Muscle layer of colon (tissue), 2 donors: ENCODE results near the gene ZNF385B.

Experiments used
- H3K27ac ChIP-seq: one replicate; pipeline ENCODE4 v1.7.0; 2013; ENCODE audit warnings: low read depth, mild to moderate bottlenecking, low read length, moderate library complexity
- H3K27me3 ChIP-seq, 2 donors: one replicate each; pipeline ENCODE4 v1.7.0; 2013; ENCODE audit warnings: low read length in 2 of 2, mild to moderate bottlenecking in 2 of 2; ENCODE audit not compliant: insufficient read depth in 2 of 2, control insufficient read depth in 1 of 2
- H3K36me3 ChIP-seq: one replicate; pipeline ENCODE4 v1.7.0; 2013; ENCODE audit warnings: mild to moderate bottlenecking, low read length; ENCODE audit not compliant: insufficient read depth
- H3K4me1 ChIP-seq: one replicate; pipeline ENCODE4 v1.7.0; 2013; ENCODE audit warnings: mild to moderate bottlenecking, low read length; ENCODE audit not compliant: insufficient read depth
- H3K4me3 ChIP-seq, 2 donors: one replicate each; pipeline ENCODE4 v1.7.0; 2013; ENCODE audit warnings: low read length in 2 of 2, low read depth in 1 of 2, mild to moderate bottlenecking in 1 of 2, moderate library complexity in 1 of 2
- H3K9ac ChIP-seq: one replicate; pipeline ENCODE4 v1.7.0; 2013; ENCODE audit warnings: low read length
- H3K9me3 ChIP-seq: one replicate; pipeline ENCODE4 v1.7.0; 2013; ENCODE audit warnings: mild to moderate bottlenecking, low read length
- donor health status: abdominal sarcoma.
- donor health status: Adenocarcinoma of cecum.

Gene ZNF385B

DNA sequence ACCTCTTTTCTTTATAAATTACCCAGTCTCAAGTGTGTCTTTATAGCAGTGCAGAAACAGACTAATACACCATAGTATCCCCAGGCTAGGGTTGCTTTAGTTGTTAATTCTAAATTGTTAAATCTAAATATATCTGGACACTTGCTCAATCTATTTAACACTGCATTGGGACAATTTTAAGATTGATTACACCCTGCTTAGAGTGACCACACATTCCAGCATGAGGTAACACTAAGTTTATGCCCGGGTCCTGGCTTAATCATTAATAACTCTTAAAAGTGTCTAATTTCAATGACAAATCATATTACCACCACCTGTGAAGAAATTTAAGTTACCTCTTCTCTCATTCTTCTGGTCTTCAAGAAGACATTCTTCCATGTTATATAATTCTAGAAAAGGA lies 131.4 kb downstream of the ZNF385B start:
- Histone ChIP-seq H3K27ac (no peak overlapping the region), H3K4me1 (no peaks in the 10 kb centered on the region), H3K9ac (no peak overlapping the region), H3K9me3 (no peaks in the 10 kb centered on the region), H3K4me3 (no peak overlapping the region), H3K36me3 (no peaks in the 10 kb centered on the region), H3K27me3 (no peaks in the 10 kb centered on the region)

DNA sequence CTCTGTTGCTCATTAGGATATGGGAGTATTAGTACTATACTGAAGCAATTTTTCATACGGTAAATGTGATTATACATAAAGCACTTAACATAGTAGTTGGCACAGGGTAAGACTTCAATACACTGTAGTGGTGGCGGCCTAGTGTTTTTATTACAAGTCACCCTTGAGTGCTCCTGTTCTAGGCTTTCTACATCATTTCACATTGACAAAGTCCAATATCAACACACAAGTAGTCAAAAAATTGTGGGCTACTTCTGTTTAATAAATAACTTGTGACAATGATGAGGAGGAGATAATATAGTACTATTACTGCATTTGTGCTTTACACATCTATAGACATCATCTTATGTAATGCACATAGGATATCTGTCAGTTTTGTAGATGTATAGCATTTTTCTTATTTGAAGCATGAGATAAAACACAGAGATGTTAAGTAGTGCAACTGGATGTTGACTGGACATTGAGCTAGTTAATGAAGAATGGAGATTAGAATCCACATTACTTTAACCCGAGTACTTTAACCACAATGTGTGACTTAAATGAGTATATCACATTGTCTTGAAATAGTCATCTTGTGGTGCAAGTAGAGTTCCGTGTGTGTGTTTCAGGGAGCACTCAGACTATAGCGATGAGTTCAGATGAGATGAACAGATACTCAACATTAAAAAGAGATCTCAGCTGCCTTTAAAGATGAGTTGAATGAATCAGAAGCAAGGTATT lies 134.8 kb downstream of the ZNF385B start:
- Histone ChIP-seq H3K27ac (no peak overlapping the region), H3K27me3 (no peaks in the 10 kb centered on the region), H3K4me3 (no peak overlapping the region), H3K36me3 (no peaks in the 10 kb centered on the region), H3K9me3 (no peaks in the 10 kb centered on the region), H3K9ac (no peak overlapping the region), H3K4me1 (no peaks in the 10 kb centered on the region)

DNA sequence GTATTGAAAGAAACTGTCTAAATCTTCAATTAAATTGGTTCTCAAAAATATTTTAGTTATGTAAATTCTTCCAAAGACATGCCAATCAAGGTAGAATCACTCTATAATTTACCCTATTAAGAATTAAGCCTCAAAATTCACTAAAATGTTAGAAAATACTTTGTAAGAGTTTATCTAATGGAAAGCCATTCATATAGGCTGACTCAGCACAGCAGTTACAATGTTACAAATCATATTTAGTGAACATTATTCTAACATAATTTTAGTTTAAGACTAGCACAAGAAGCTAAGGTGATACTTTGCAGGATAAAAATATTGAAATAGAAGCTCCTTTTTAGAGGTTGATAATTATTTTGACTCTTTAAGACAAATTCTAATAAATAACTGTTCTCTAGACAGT lies 137.0 kb downstream of the ZNF385B start:
- H3K9ac ChIP-seq, result no peak overlapping the region
- H3K27ac ChIP-seq, result no peak overlapping the region
- H3K9me3 ChIP-seq, result no peaks in the 10 kb centered on the region
- H3K36me3 ChIP-seq, result no peaks in the 10 kb centered on the region
- no peak overlapping the region for H3K4me3 ChIP-seq
- no peaks in the 10 kb centered on the region for H3K27me3 ChIP-seq
- no peaks in the 10 kb centered on the region for H3K4me1 ChIP-seq

DNA sequence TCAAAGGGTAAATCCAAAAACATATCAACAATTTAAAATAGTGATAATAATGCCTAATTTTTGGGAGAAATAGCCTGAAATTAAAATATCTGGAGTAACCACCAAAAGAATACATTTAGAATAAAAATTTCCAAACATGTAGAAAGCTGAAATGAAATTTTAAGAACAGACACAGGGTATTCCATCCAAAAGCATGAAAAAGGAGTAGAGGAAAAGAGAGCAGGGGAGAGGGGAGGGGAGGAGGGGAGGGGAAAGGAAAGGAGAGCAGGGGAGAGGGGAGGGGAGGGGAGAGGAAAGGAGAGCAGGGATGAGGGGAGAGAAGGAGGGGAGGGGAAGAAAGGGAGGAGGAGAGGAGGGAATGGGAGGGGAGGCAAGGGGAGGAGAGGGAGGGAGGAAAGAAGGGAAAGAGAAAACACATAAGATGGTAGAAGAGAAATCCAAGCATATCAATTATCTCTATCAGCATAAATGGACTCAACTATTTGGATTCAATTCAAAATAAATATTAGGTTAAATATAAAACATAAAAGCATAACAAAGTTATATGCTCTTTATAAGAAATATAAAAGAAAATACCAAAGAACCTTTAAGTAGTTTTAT lies 141.1 kb downstream of the ZNF385B start:
- H3K27me3 ChIP-seq, result no peaks in the 10 kb centered on the region
- H3K36me3 ChIP-seq, result no peaks in the 10 kb centered on the region
- H3K9me3 ChIP-seq, result no peaks in the 10 kb centered on the region
- H3K9ac ChIP-seq, result no peak overlapping the region
- no peaks in the 10 kb centered on the region for H3K4me1 ChIP-seq
- no peak overlapping the region for H3K4me3 ChIP-seq
- H3K27ac ChIP-seq, result no peak overlapping the region

DNA sequence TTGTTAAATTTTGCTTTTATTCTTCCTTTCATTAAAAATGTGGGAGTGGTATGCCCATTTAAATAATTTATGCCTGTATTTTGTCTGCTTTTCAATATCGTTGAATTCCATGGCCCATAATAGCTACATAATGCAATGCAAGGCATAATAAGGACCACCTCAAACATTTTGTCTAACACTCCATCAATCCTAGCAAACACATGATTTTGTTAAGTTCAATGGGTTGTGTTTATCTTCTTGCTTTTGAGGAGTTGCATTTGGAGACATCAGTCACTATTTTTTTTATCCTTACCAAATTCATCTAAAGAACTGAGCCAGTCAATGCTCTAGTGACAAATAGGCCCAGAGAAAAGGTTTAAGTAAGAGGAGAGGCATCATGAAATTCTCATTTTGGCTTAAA lies 145.5 kb downstream of the ZNF385B start:
- Histone ChIP-seq H3K27me3 (no peaks in the 10 kb centered on the region), H3K9me3 (no peaks in the 10 kb centered on the region), H3K4me1 (no peaks in the 10 kb centered on the region), H3K27ac (no peak overlapping the region), H3K36me3 (no peaks in the 10 kb centered on the region), H3K9ac (no peak overlapping the region), H3K4me3 (no peak overlapping the region)

DNA sequence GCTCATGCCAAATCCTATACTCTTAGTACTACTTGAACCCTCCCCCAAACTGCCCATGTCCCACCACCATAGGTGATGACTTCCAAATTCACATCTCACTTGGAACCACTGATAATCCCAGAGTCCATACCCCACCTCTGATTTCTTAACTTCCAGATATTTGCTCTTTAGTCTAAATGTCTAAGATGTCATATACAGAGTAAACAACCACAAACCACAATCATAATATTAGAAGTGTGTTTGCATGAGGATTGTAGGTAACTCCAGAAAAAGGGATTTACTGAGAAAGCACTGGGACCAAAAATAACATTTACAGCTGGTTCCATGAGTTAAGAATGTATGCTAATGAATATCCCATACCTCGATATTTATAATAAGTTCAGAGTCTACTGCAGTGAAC lies 146.2 kb downstream of the ZNF385B start:
- Histone ChIP-seq H3K27me3 (no peaks in the 10 kb centered on the region), H3K4me1 (no peaks in the 10 kb centered on the region), H3K27ac (no peak overlapping the region), H3K36me3 (no peaks in the 10 kb centered on the region), H3K9me3 (no peaks in the 10 kb centered on the region), H3K4me3 (no peak overlapping the region), H3K9ac (no peak overlapping the region)

DNA sequence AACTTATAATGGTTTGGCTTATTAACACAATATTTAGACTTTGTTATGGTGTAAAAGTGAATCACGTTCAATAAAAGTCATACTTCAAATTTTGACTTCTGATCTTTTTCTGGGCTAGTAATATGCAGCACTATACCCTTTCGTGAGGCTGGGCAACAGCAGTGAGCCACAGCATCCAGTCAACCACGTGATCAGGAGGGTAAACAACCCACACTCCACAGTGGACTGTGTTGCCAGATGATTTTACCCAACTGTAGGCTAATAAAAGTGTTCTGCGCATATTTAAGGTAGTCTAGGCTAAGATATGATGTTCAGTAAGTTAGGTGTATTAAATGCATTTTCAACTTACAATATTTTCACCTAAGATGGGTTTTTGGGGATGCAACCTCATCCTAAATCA lies 148.6 kb downstream of the ZNF385B start:
- Histone ChIP-seq H3K36me3 (no peaks in the 10 kb centered on the region), H3K4me1 (no peaks in the 10 kb centered on the region), H3K9ac (no peak overlapping the region), H3K9me3 (no peaks in the 10 kb centered on the region), H3K4me3 (no peak overlapping the region), H3K27me3 (no peaks in the 10 kb centered on the region), H3K27ac (no peak overlapping the region)

DNA sequence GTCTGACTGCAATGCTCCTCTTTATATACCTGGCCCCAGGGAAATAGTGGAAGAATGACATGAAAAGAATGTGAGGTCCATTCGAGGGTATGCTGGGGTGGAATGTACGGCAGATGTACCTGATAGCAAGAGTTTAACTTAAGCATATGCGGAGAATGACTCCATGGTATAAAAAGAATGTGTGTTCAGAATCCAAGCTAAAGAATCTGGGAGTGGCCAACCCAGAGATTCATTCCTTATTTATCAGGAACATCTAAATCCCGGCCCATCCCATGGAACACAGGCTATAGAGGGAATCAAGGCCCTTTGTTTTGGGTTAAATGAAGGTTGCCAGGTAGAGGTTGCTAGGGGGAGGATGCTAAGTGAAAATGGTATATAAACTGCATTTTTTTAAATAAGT lies 150.0 kb downstream of the ZNF385B start:
- Histone ChIP-seq H3K4me3 (no peak overlapping the region), H3K36me3 (no peaks in the 10 kb centered on the region), H3K9me3 (no peaks in the 10 kb centered on the region), H3K4me1 (no peaks in the 10 kb centered on the region), H3K27ac (no peak overlapping the region), H3K9ac (no peak overlapping the region), H3K27me3 (no peaks in the 10 kb centered on the region)

DNA sequence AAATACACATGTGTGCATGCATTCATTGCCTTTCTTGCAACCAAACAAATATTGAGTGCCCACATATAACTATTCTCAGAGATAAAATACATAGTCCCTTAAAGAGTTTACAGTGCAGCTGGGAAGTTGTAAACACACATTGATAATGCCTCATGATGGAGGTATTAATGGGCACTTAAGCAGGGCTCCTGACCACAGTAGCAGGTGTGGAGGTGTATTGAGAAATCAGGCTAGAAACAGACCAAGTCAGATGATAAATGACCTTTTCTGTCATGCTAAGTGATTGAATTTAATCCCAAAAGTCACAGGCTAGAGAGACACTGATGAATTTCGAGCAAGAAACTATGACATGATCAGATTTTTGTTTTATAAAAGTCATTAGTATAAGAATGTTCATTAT lies 157.7 kb downstream of the ZNF385B start:
- Histone ChIP-seq H3K36me3 (no peaks in the 10 kb centered on the region), H3K4me3 (no peak overlapping the region), H3K27ac (no peak overlapping the region), H3K9me3 (no peaks in the 10 kb centered on the region), H3K4me1 (no peaks in the 10 kb centered on the region), H3K27me3 (no peaks in the 10 kb centered on the region), H3K9ac (no peak overlapping the region)

DNA sequence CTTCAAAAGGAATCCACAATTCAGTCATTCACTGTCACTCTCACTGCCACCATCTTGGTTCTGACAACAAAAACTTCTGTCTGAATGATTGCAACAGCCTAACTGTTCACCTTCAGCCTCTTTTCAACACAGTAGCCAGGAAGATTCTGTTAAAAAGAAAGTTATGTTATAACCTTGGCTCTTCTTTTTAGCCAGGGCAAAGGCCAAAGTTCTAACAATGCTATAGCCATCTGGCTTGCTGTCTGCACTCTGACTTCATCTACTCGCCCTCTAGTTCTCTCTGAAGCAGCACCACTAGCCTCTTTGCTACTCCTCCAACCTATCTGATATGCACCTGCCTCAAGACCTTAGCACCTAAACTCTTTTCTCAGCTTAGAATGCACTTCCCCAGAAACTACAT lies 158.5 kb downstream of the ZNF385B start:
- no peak overlapping the region for H3K27ac ChIP-seq
- no peak overlapping the region for H3K4me3 ChIP-seq
- no peaks in the 10 kb centered on the region for H3K27me3 ChIP-seq
- H3K4me1 ChIP-seq, result no peaks in the 10 kb centered on the region
- H3K9me3 ChIP-seq, result no peaks in the 10 kb centered on the region
- no peak overlapping the region for H3K9ac ChIP-seq
- no peaks in the 10 kb centered on the region for H3K36me3 ChIP-seq

DNA sequence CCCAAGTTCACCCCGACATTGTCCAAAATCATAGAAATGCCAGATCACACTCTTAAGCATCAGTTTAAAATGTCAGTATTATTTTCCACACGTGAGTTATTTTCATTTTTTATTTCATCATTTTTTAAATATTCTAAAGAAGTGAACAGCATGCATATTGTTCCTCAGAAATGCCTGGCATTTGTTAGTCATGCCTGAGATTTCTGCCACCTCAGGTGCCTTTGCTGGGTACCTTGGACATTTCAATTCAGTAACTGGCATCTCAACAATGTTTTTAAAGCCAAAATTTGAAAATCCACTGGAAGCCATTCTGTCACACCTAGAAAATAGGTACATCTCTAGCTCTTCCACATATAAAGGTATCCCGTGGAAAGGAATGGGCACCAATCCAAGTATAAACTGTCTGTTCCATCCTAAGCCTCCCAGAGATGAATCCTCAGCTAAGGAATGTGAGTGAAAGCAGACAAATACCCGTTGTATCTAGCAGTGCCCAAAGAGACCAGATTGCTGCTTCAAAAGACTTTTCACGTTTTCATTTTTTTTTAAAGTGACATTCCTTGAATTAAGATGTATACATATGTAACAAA lies 159.8 kb downstream of the ZNF385B start:
- Histone ChIP-seq H3K27me3 (no peaks in the 10 kb centered on the region), H3K27ac (no peak overlapping the region), H3K4me3 (no peak overlapping the region), H3K4me1 (no peaks in the 10 kb centered on the region), H3K9ac (no peak overlapping the region), H3K9me3 (no peaks in the 10 kb centered on the region), H3K36me3 (no peaks in the 10 kb centered on the region)

DNA sequence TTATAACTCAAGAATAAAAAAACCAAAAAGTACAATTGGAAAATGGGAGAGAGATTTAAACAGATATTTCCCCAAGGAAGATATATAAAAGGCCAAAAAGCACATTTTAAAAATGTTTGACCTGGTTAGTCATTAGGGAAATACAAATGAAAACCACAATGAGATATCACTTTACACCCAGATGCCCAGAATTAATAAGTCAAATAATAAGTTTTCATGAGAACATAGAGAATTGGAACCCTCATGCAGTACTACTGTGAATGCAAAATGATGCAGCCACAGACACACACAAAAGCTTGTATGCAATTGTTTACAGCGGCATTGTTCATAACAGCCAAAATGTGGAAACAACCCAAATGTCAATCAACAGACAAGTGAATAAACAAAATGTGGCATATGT lies 165.9 kb downstream of the ZNF385B start:
- no peaks in the 10 kb centered on the region for H3K36me3 ChIP-seq
- H3K4me1 ChIP-seq, result no peaks in the 10 kb centered on the region
- H3K27ac ChIP-seq, result no peak overlapping the region
- H3K27me3 ChIP-seq, result no peaks in the 10 kb centered on the region
- no peak overlapping the region for H3K9ac ChIP-seq
- H3K4me3 ChIP-seq, result no peak overlapping the region
- H3K9me3 ChIP-seq, result no peaks in the 10 kb centered on the region
